ENCODE measurements around the gene MAST4. TPM values are rescaled to one million over a fixed set of nuclear protein-coding genes. Genes with fewer than 3 reads are reported as not detected.
A peak's percentile ranks its signal among the peaks of the same experiment; 100 is the strongest.

The MAST4 gene
- total and polyA plus RNA-seq, 2 donors (not counting 1 experiment from before 2014, with no cell fraction given), result 2.5 to 57.1 TPM

DNA sequence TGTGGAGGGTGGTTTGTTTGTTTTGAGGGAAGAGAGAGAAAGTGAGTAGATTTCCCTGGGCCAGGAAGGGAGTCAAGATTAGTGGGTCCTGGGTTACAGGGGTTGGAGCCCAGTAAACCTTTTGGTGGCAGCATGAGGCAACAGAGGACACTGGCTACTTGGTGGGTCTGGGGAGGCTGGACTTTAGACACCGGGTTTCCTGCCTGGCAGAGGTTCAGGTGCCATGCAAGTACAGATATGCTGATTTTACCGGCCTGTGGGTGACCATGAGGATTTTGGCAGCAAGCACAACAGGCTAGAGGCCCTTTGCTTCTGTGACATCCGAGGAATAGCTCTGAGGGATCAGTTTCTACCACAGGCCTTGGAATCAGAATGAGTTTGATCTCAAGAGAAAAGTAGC lies 18.9 kb downstream of the MAST4 start:
- no peak overlapping the region for H3K4me3 ChIP-seq (ENCODE audit: control extremely low read depth in 1 of 5, extremely low read depth in 1 of 5, insufficient read depth in 1 of 5, low read depth in 2 of 5, low read length in 4 of 5)
- Mint-ChIP-seq H3K4me3 (no peak overlapping the region), H3K4me1 (peaks cover 35% of the 10 kb centered on the region), H3K27me3 (no peaks in the 10 kb centered on the region), H3K27ac (no peak overlapping the region), H3K9me3 (ENCODE audit: insufficient read depth) (no peaks in the 10 kb centered on the region)
- no peak overlapping the region for H3K9ac ChIP-seq (ENCODE audit: low read length)
- no peaks in the 10 kb centered on the region for H3K27me3 ChIP-seq (replicated peaks in 1 of 4; ENCODE audit: control extremely low read depth in 1 of 4, control insufficient read depth in 3 of 4, insufficient read depth in 4 of 4, low read length in 3 of 4)
- intact Hi-C loops (cut with micrococcal nuclease), result no loop called here
- ChIA-PET POLR2A (no interaction called here), CTCF (no interaction called here)
- H3K9me3 ChIP-seq (ENCODE audit: control extremely low read depth in 1 of 3, control insufficient read depth in 2 of 3, insufficient read depth in 1 of 3, low read length in 2 of 3), result no peaks in the 10 kb centered on the region
- no peak overlapping the region for H3K4me2 ChIP-seq (replicated peaks; ENCODE audit: low read depth, low read length, poor library complexity, severe bottlenecking)
- WGBS (ENCODE audit: insufficient coverage), result 97% methylated on average over 3 of the region's 3 CpGs
- ATAC-seq (ENCODE audit: low read depth) (no peak), DNase-seq (no peak)
- no peaks in the 10 kb centered on the region for H3K79me2 ChIP-seq (ENCODE audit: control insufficient read depth, insufficient read depth, low read length)
- TF ChIP-seq EZH2 (IDR thresholded peaks at IDR 0.05; ENCODE audit: borderline replicate concordance, insufficient read depth, low read depth, low read length, poor library complexity, severe bottlenecking), result no peak
- TF ChIP-seq, protein P1, sequence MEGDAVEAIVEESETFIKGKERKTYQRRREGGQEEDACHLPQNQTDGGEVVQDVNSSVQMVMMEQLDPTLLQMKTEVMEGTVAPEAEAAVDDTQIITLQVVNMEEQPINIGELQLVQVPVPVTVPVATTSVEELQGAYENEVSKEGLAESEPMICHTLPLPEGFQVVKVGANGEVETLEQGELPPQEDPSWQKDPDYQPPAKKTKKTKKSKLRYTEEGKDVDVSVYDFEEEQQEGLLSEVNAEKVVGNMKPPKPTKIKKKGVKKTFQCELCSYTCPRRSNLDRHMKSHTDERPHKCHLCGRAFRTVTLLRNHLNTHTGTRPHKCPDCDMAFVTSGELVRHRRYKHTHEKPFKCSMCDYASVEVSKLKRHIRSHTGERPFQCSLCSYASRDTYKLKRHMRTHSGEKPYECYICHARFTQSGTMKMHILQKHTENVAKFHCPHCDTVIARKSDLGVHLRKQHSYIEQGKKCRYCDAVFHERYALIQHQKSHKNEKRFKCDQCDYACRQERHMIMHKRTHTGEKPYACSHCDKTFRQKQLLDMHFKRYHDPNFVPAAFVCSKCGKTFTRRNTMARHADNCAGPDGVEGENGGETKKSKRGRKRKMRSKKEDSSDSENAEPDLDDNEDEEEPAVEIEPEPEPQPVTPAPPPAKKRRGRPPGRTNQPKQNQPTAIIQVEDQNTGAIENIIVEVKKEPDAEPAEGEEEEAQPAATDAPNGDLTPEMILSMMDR (IDR thresholded peaks at IDR 0.05), result no peak
- H3K36me3 ChIP-seq (replicated peaks in 1 of 2; ENCODE audit: control extremely low read depth in 1 of 2, control insufficient read depth in 1 of 2, extremely low read depth in 1 of 2, insufficient read depth in 2 of 2, low read length in 1 of 2), result no peaks in the 10 kb centered on the region
- no peaks in the 10 kb centered on the region for H4K20me1 ChIP-seq (ENCODE audit: control insufficient read depth, insufficient read depth, low read length, poor library complexity, severe bottlenecking)
- no peak overlapping the region for H3K27ac ChIP-seq (ENCODE audit: low read length in 2 of 2)
- H3K4me1 ChIP-seq (ENCODE audit: control insufficient read depth in 2 of 2, insufficient read depth in 2 of 2, low read length in 2 of 2), result peaks cover 3 to 6% of the 10 kb centered on the region in 2 donors
- H2AFZ ChIP-seq (ENCODE audit: insufficient read depth, low read depth, low read length, poor library complexity, severe bottlenecking), result no peak overlapping the region

- H2AFZ ChIP-seq (ENCODE audit: insufficient read depth, low read depth, low read length, poor library complexity, severe bottlenecking), result no peak overlapping the region
- Mint-ChIP-seq H3K27ac (peak overlapping the region; percentile 5), H3K9me3 (ENCODE audit: insufficient read depth) (no peaks in the 10 kb centered on the region), H3K4me1 (peaks cover 36% of the 10 kb centered on the region), H3K27me3 (no peaks in the 10 kb centered on the region), H3K4me3 (no peak overlapping the region)
- no peaks in the 10 kb centered on the region for H3K9me3 ChIP-seq (ENCODE audit: control extremely low read depth in 1 of 3, control insufficient read depth in 2 of 3, insufficient read depth in 1 of 3, low read length in 2 of 3)
- H3K4me2 ChIP-seq (replicated peaks; ENCODE audit: low read depth, low read length, poor library complexity, severe bottlenecking), result no peak overlapping the region
- POLR2A ChIA-PET, result no interaction called here
- intact Hi-C loops (cut with micrococcal nuclease), result no loop called here
- H3K27me3 ChIP-seq (replicated peaks in 1 of 4; ENCODE audit: control extremely low read depth in 1 of 4, control insufficient read depth in 3 of 4, insufficient read depth in 4 of 4, low read length in 3 of 4), result no peaks in the 10 kb centered on the region
- CTCF ChIA-PET, result interaction anchor here (1.1 kb wide), 1 partner anchor 17 kb away, joined by 3 read pairs; no protein-coding TSS in a partner anchor
- ATAC-seq (ENCODE audit: low read depth) (no peak), DNase-seq (no peak)
- H3K9ac ChIP-seq (ENCODE audit: low read length), result no peak overlapping the region
- no peak for TF ChIP-seq EZH2 (IDR thresholded peaks at IDR 0.05; ENCODE audit: borderline replicate concordance, insufficient read depth, low read depth, low read length, poor library complexity, severe bottlenecking)
- TF ChIP-seq, protein P1 (IDR thresholded peaks at IDR 0.05), result no peak
- no peak overlapping the region for H3K27ac ChIP-seq (ENCODE audit: low read length in 2 of 2)
- WGBS (ENCODE audit: insufficient coverage), result 91% methylated on average over 1 of the region's 4 CpGs
- H4K20me1 ChIP-seq (ENCODE audit: control insufficient read depth, insufficient read depth, low read length, poor library complexity, severe bottlenecking), result no peaks in the 10 kb centered on the region
- no peak overlapping the region for H3K4me3 ChIP-seq (ENCODE audit: control extremely low read depth in 1 of 5, extremely low read depth in 1 of 5, insufficient read depth in 1 of 5, low read depth in 2 of 5, low read length in 4 of 5)
- H3K4me1 ChIP-seq (ENCODE audit: control insufficient read depth in 2 of 2, insufficient read depth in 2 of 2, low read length in 2 of 2), result peaks cover 3 to 6% of the 10 kb centered on the region in 2 donors
- no peaks in the 10 kb centered on the region for H3K79me2 ChIP-seq (ENCODE audit: control insufficient read depth, insufficient read depth, low read length)
- no peaks in the 10 kb centered on the region for H3K36me3 ChIP-seq (replicated peaks in 1 of 2; ENCODE audit: control extremely low read depth in 1 of 2, control insufficient read depth in 1 of 2, extremely low read depth in 1 of 2, insufficient read depth in 2 of 2, low read length in 1 of 2)
These were observed 19.7 kb downstream of the MAST4 start for GRCh38 chr5:66615894-66616293.

Measured in B cell (primary cell).